ENCODE data around the gene BMX.

- TF ChIP-seq CTCF (IDR thresholded peaks at IDR 0.05): no peak
- TF ChIP-seq POLR2A (IDR thresholded peaks at IDR 0.05): no peak
These were observed 35.9 kb upstream of the BMX start for GRCh38 chrX:15464704-15465103.
